BLaER1 (cell line): ENCODE data around the gene OR4C3.
"Not testable (repeated sequence)": the region's sequence is repeated elsewhere in the genome, so short reads cannot be mapped to it uniquely, and the experiment has no call there.

Experiments
- H3K27ac ChIP-seq: shearing (Covaris generic); formaldehyde crosslinking; 2 replicates; pipeline ENCODE4 v1.8.1; 2022
- H3K27me3 ChIP-seq: shearing (Covaris generic); formaldehyde crosslinking; 2 replicates; pipeline ENCODE4 v1.8.1; 2022
- H3K36me3 ChIP-seq: shearing (Covaris generic); formaldehyde crosslinking; 2 replicates; pipeline ENCODE4 v1.8.1; 2022
- H3K4me1 ChIP-seq: shearing (Covaris generic); formaldehyde crosslinking; 2 replicates; pipeline ENCODE4 v1.8.1; 2022
- H3K4me2 ChIP-seq: shearing (Covaris generic); formaldehyde crosslinking; 2 replicates; pipeline ENCODE4 v1.8.1; 2022
- H3K4me3 ChIP-seq: shearing (Covaris generic); formaldehyde crosslinking; 2 replicates; pipeline ENCODE4 v1.8.1; 2022
- H3K9ac ChIP-seq: shearing (Covaris generic); formaldehyde crosslinking; 2 replicates; pipeline ENCODE4 v1.8.1; 2022
- H3K9me3 ChIP-seq: shearing (Covaris generic); formaldehyde crosslinking; 2 replicates; pipeline ENCODE4 v1.8.1; 2022
- H4K20me1 ChIP-seq: shearing (Covaris generic); formaldehyde crosslinking; 2 replicates; pipeline ENCODE4 v1.8.1; 2022
- Cebpa-rat ChIP-seq: shearing (Covaris generic); IDR thresholded peaks from 2 replicates; pipeline ENCODE4 v1.8.1; 2022

The OR4C3 gene

GRCh38 chr11:48324620-48325019 lies at the start of gene OR4C3:
TSS of gene OR4C3 (plus strand) at chr11:48324920. CDS start at chr11:48325022, 102 bp downstream.
- H4K20me1 ChIP-seq, H3K36me3 ChIP-seq: not testable (repeated sequence)

GRCh38 chr11:48305923-48306322 lies 18.8 kb upstream of the OR4C3 start, which contains the start of gene OR4S1:
TSS of gene OR4S1 (plus strand) at chr11:48306223. CDS start at chr11:48306223, 0 bp downstream.
- Histone ChIP-seq H3K4me2 (no peak within 1 kb of the TSS), H3K9ac (no peak within 1 kb of the TSS), H3K27me3 (no peaks in the 10 kb centered on the region), H3K9me3 (no peaks in the 10 kb centered on the region), H4K20me1 (no peaks in the 10 kb centered on the region), H3K36me3 (no peaks in the 10 kb centered on the region), H3K4me3 (no peak within 1 kb of the TSS), H3K4me1 (no peaks in the 10 kb centered on the region), H3K27ac (no peak within 1 kb of the TSS)
- TF ChIP-seq Cebpa-rat: no peak

More at GRCh38 chr11:48324620-48325019, at the start of gene OR4C3:
- H3K9me3 ChIP-seq, H3K4me2 ChIP-seq, H3K4me1 ChIP-seq, H3K27ac ChIP-seq, H3K27me3 ChIP-seq, H3K4me3 ChIP-seq, H3K9ac ChIP-seq: not testable (repeated sequence)

GRCh38 chr11:48307760-48308386 lies 16.8 kb upstream of the OR4C3 start:
- Histone ChIP-seq H3K4me1 (no peaks in the 10 kb centered on the region), H3K9me3 (no peaks in the 10 kb centered on the region), H3K4me3 (no peak overlapping the region), H3K9ac (no peak overlapping the region), H3K27ac (no peak overlapping the region), H3K36me3 (no peaks in the 10 kb centered on the region), H3K27me3 (no peaks in the 10 kb centered on the region), H4K20me1 (no peaks in the 10 kb centered on the region), H3K4me2 (no peak overlapping the region)
- no peak for TF ChIP-seq Cebpa-rat

GRCh38 chr11:48313590-48313989 lies 11.1 kb upstream of the OR4C3 start:
- not testable (repeated sequence) for H4K20me1 ChIP-seq, H3K4me3 ChIP-seq, H3K27ac ChIP-seq, H3K4me1 ChIP-seq, H3K9ac ChIP-seq, H3K36me3 ChIP-seq, H3K9me3 ChIP-seq, H3K4me2 ChIP-seq, H3K27me3 ChIP-seq

- not testable (repeated sequence) for H4K20me1 ChIP-seq, H3K4me1 ChIP-seq, H3K27me3 ChIP-seq, H3K4me3 ChIP-seq, H3K4me2 ChIP-seq, H3K9ac ChIP-seq, H3K36me3 ChIP-seq, H3K9me3 ChIP-seq, H3K27ac ChIP-seq
Observed at GRCh38 chr11:48319813-48320212, 4.9 kb upstream of the OR4C3 start.

GRCh38 chr11:48341466-48341865 lies 16.7 kb downstream of the OR4C3 start:
- Histone ChIP-seq H3K4me2 (no peak overlapping the region), H4K20me1 (no peaks in the 10 kb centered on the region), H3K4me1 (no peaks in the 10 kb centered on the region), H3K27ac (no peak overlapping the region), H3K27me3 (no peaks in the 10 kb centered on the region), H3K4me3 (no peak overlapping the region), H3K36me3 (no peaks in the 10 kb centered on the region), H3K9me3 (peaks cover 12% of the 10 kb centered on the region), H3K9ac (no peak overlapping the region)
- TF ChIP-seq Cebpa-rat: no peak

- not testable (repeated sequence) for H3K4me3 ChIP-seq, H3K4me1 ChIP-seq, H4K20me1 ChIP-seq, H3K9ac ChIP-seq, H3K36me3 ChIP-seq, H3K27ac ChIP-seq, H3K27me3 ChIP-seq, H3K4me2 ChIP-seq
- H3K9me3 ChIP-seq: peaks cover 16% of the 10 kb centered on the region
Observed at GRCh38 chr11:48342505-48342904, 17.8 kb downstream of the OR4C3 start.

- not testable (repeated sequence) for H4K20me1 ChIP-seq, H3K27ac ChIP-seq
- H3K9me3 ChIP-seq: peaks cover 22% of the 10 kb centered on the region
Observed at GRCh38 chr11:48346286-48346685, 21.6 kb downstream of the OR4C3 start.

GRCh38 chr11:48354013-48354412 lies 29.3 kb downstream of the OR4C3 start:
- H3K36me3 ChIP-seq: no peaks in the 10 kb centered on the region
- H3K9me3 ChIP-seq: peaks cover 20% of the 10 kb centered on the region; the same call in 1 of the 2 replicates
- no peak for TF ChIP-seq Cebpa-rat
- H3K4me1 ChIP-seq: no peaks in the 10 kb centered on the region
- no peak overlapping the region for H3K9ac ChIP-seq
- no peaks in the 10 kb centered on the region for H4K20me1 ChIP-seq
- H3K27ac ChIP-seq: no peak overlapping the region
- no peak overlapping the region for H3K4me2 ChIP-seq
- H3K4me3 ChIP-seq: no peak overlapping the region
- H3K27me3 ChIP-seq: no peaks in the 10 kb centered on the region

More at GRCh38 chr11:48346286-48346685, 21.6 kb downstream of the OR4C3 start:
- H3K4me3 ChIP-seq, H3K4me1 ChIP-seq, H3K9ac ChIP-seq, H3K4me2 ChIP-seq, H3K27me3 ChIP-seq, H3K36me3 ChIP-seq: not testable (repeated sequence)

GRCh38 chr11:48354677-48355076 lies 30.0 kb downstream of the OR4C3 start:
- TF ChIP-seq Cebpa-rat: no peak

GRCh38 chr11:48361289-48361688 lies 36.6 kb downstream of the OR4C3 start:
- not testable (repeated sequence) for H3K36me3 ChIP-seq, H3K9ac ChIP-seq, H4K20me1 ChIP-seq, H3K4me2 ChIP-seq, H3K27ac ChIP-seq, H3K4me3 ChIP-seq, H3K27me3 ChIP-seq, H3K4me1 ChIP-seq
- peaks cover 27% of the 10 kb centered on the region for H3K9me3 ChIP-seq

More at GRCh38 chr11:48354677-48355076, 30.0 kb downstream of the OR4C3 start:
- Histone ChIP-seq H3K9ac (no peak overlapping the region), H4K20me1 (no peaks in the 10 kb centered on the region), H3K27me3 (no peaks in the 10 kb centered on the region), H3K4me1 (no peaks in the 10 kb centered on the region), H3K4me2 (no peak overlapping the region), H3K4me3 (no peak overlapping the region), H3K27ac (no peak overlapping the region), H3K9me3 (peaks cover 20% of the 10 kb centered on the region; the same call in 1 of the 2 replicates), H3K36me3 (no peaks in the 10 kb centered on the region)
